Medulla oblongata (tissue), 1 donor: ENCODE measurements around the gene HS1BP3.

ENCODE experiments used
- DNase-seq: peaks from one replicate; pipeline ENCODE4 v3.0.0-alpha.2; 2015; ENCODE audit errors: extremely low spot score

The HS1BP3 gene

GRCh38 chr2:20629581-20630171 is 21.2 kb downstream of the HS1BP3 start:
- DNase-seq = no peak

DNA sequence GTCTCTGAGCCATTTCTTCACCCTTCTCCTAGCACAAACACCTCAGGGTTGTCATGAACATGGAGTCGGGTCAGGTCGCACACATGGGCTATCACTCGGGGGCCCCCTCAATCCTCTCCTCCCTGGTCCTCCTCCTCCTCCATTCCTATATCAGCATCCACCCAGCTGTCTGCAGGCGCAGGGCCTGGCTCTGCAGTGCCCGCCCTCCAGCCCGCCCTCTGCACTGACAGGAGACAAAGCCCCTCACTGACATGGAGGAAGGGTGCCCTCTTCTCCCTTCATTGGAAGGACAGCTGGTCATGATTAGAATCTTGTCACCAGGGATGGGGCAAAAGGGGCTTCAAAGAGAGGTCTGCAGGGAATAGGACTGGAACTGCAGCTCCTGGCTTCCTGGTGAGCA is 21.7 kb downstream of the HS1BP3 start:
- no peak for DNase-seq

GRCh38 chr2:20627712-20628380 is 23.1 kb downstream of the HS1BP3 start:
- DNase-seq = no peak

- DNase-seq = no peak
Observed at GRCh38 chr2:20626698-20627513, 24.0 kb downstream of the HS1BP3 start.

GRCh38 chr2:20626392-20626697 is 24.6 kb downstream of the HS1BP3 start:
- DNase-seq = no peak

- no peak for DNase-seq
Observed at GRCh38 chr2:20625491-20626391, 25.2 kb downstream of the HS1BP3 start.

GRCh38 chr2:20624884-20625485 is 25.9 kb downstream of the HS1BP3 start:
- DNase-seq = no peak

DNA sequence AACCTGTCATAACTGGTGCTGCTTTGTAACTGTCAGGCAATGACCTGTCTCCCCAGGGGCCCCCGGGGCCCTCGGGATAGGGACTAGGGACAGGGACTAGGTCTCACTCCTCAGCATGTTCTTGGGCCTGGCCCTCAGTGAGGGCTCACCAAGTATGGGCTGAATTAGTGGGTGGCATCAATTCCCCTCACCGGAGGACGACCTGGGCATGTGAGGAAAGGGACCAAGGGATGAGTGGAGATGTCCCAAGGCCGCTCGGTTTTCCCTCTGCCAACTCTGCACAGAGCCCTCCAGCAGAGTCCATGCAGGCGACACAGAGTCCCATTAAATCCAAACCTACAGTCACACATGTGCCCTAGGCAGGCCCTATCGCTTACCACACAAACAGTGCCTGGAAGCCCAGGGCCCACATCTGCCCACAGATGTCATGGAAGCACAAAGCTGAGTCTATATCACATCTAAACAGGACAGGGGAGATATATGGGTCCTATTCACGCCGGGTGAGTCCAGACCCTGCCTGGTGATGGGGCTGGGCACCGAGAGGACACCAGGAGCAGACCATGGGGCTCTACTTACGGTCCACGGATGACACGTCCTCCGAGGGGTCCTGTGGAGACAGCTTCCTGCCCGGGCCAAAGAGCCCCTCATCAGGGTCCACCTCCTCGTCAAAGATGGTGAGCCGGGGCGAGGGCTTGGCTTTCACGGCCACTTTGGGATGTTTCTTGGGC is 26.6 kb downstream of the HS1BP3 start:
- no peak for DNase-seq

- DNase-seq = no peak
Observed at GRCh38 chr2:20623741-20624155, 27.1 kb downstream of the HS1BP3 start.

DNA sequence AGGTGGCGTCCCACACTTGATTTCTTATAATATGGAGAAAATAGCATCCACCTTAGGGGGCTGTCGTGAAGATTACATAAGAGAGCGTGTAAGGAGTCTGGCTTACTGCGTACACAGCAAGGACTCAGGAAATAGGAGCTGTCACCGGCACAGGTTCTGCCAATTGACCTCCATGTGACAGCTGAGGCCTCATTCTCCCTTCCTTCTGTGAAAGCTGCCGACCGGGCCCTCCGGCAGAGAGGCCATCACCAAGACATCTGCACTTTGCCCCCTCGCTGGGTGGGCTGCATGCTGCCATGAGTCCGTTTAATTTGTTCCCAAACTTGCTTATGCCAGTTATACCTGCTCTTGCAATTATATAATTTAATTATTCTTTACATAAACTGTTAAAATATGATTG is 27.7 kb downstream of the HS1BP3 start:
- no peak for DNase-seq

GRCh38 chr2:20622731-20623130 is 28.2 kb downstream of the HS1BP3 start:
- no peak for DNase-seq

DNA sequence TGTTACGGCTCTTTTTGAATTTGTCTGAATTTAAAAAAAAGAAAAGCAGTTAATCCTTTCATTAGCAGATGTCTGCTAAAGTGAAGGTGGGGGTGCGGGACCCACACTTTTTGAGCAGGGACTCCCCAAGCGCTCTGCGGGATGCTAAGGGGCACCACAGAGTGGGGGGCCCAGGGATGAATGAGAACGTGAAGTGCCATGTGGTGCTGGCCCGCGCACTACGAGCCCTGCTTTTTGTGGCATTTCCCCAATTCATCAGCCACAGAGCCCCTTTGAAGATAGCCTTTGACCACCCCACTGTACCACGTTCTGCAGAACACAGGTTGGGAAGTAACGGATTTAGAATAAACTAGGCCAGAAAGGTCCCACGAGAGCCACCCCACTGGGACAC is 28.6 kb downstream of the HS1BP3 start:
- no peak for DNase-seq

- DNase-seq = no peak
Observed at GRCh38 chr2:20621366-20622295, 29.3 kb downstream of the HS1BP3 start.

- no peak for DNase-seq
Observed at GRCh38 chr2:20620696-20621365, 30.1 kb downstream of the HS1BP3 start.

DNA sequence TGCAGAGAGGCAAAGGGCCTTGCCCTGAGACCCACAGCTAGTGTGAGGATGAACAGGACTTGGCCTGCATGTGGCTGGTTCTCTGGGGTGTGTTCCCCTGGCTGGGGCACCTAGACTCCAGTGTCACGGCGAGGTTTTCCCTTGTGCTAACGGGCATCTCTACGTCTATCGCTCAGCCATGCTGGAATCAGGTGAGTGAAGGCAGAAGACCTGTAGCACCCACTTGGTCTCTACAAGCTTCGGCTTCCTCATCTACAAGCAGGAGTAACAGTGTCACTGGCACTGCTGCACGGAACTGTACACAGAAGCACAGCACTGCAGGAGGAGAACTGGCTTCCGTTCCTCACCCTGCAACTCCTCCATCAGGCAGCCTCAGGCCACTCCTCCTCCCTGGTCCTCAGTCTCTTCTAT is 30.6 kb downstream of the HS1BP3 start:
- no peak for DNase-seq

- DNase-seq = no peak
Observed at GRCh38 chr2:20619624-20620024, 31.3 kb downstream of the HS1BP3 start.

DNA sequence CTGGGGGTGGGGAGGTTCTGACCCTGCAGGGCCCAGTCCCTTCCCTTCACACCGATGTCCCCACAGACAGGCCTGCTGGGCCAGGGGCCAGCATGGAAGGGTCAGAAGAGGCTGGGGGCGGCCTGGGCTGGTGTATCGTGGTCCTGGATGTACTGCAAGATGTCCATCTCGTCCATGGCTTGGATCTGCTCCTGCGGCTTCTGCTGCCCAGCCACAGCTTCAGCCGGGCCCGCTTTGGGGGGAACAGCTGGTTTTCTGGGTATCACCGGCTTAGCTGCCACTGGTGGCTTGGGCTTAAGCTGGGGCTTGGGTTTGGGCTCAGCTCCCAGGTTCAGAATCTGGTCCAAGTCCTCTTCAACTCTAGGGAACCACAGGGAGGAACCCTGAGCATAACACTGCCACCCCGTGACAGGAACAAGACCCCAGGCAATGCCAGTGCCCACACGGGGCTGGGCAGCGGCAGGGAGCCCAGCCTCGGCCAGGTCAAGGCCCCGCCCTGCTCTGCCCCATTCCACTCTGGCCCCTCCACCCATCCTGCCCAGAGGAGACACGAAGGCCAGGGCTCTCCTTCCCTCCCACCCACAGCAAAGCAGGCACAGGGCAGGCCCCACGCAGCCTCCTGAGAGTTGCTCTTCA is 31.9 kb downstream of the HS1BP3 start:
- DNase-seq = no peak

DNA sequence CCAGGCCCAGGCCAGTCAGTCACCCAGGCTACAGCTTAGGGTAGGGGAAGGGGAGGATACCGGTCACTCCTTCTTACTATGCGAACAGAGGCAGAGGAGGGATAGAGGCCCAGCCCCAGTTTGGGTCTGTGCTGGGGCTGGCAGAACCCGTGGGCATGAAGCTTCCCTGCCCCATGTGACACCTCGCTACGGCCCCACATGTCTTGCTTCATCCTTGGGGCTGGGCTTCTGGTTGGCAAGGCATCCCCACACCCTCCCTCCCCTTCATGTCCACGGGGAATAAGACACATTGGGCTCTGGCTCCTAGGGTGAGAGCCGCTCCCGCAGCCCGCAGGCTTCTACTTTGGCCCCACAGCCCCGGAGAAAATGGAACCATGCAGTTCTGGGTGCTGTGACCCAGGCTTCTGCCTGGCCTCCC is 32.4 kb downstream of the HS1BP3 start:
- DNase-seq = peak; percentile 58
